NCI-H82 treated with DMSO at 0.1 percent for 48 hours (cell line): Measurements from ENCODE around the gene STXBP6.
"Not testable (repeated sequence)": the region's sequence is repeated elsewhere in the genome, so short reads cannot be mapped to it uniquely, and the experiment has no call there.

ENCODE experiments used
- DNase-seq: peaks from one replicate; lab custom pipeline; 2025; ENCODE audit not compliant: unreplicated experiment; lab: John Stamatoyannopoulos, UW

The STXBP6 gene

GRCh38 chr14:24990050-24990449 is 59.9 kb downstream of the STXBP6 start:
- DNase-seq: no peak

- DNase-seq: no peak
Measured at GRCh38 chr14:24988760-24989159, 61.2 kb downstream of the STXBP6 start.

DNA sequence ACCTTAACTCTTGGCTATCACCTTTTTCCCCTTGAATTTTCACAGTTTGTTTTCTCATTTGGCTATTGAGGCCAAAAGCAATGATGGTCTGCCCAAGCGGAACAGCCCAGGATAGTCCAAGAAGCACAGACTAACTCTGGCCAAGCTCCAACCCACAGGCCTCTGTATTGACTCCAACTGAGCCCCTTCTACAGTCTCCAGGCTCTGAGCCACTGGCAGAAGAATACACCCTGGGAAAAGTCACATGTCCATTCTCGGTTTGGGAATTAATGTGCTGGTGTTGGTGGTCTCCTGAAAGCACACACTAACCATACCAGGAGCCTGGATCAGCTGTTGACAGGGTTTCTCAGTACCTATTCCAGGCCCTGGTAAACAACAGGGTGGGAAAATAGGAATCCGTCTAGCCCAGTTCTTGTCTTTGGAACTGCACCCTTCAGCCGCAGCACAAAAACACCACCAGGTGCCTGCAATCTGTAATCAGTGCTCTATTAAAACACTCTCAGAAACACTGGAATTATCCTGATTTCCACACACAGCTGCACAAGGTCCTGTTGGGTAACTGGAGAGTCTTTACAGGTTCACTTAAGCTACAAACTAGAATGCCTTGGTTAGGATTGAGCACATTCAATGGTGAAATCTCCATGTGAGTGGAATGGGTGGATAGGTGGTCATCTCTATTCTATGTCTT is 63.6 kb downstream of the STXBP6 start:
- DNase-seq: no peak

GRCh38 chr14:24984846-24985589 is 64.9 kb downstream of the STXBP6 start:
- DNase-seq: no peak

- DNase-seq: no peak
Measured at GRCh38 chr14:24982472-24983155, 67.3 kb downstream of the STXBP6 start.

- DNase-seq: no peak
Measured at GRCh38 chr14:24979725-24980239, 70.2 kb downstream of the STXBP6 start.

DNA sequence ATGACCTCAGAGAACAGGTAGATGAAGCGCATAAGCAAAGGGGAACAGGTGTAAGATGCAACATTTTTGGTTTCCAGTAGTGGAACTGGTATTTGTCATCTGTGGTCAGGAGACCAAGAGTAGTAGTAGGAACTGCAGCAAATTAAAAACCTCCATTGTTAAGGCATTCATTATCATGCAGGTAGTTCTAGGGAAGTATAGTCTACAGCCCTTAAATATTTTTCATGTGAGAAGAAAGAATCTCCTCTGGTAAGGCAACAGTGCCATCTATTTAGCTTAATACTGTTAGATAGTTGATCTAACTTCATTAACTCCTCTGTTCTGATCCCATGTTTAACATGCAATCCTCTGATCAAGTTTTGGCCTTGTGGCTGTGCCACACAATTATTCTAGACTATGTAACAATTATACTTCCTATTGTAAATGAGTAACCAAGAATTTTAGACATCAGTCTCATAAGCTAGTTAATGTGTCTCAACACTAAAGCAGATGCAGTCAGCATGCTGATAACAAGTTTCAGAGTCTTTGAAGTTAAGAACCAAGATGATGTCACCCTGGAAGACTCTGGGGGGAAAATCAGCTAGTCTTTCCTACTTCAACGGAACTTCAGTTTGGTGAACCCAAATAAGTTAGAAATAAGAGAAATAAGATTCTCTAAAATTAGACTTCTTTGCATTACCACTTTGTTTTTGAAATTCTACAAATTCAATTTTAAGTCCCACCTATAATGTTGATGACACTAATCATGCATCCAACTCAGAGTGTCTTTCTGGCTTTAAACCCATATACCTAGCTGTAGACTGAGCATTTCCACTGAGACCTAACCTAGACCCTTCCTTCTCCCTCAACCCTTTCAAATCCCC is 70.9 kb downstream of the STXBP6 start:
- DNase-seq: no peak

- DNase-seq: no peak
Measured at GRCh38 chr14:24976602-24977001, 73.3 kb downstream of the STXBP6 start.

GRCh38 chr14:24975393-24975792 is 74.6 kb downstream of the STXBP6 start:
- DNase-seq: no peak

DNA sequence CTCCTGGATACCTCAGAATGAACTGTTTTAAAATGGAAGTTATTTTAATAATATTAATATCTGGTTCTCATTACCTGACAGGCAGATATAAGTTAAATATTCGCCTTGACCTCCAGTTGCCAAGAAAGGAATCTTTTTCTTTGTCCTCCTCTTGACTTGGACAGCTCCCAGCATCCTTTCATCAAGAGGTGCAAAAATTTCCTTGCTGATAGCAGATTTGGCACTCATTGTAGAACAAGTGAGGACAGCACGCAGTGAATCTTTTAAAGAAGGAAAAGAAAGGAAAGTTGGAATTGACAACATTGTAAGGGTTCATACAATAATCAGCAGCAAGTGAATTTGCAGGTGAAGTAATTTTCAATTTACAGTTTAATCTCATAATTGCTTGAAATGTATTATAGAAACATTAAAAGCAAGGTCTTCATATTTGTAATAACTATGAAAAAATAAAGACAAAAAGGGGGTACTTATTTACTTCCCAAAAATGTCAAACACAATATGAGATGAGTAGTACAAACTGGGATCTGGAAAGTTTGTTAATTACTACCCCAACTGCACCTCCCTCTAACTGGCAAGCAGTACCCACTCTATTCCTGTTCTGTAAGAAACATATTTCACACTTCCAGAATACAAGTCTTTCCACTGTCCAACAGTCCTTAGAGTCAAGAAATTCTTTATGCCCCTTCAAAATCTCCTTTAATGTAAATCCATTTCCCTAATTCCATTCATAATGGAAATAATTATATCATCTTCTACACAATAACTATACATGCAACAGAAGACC is 75.2 kb downstream of the STXBP6 start:
- DNase-seq: no peak

- DNase-seq: no peak
Measured at GRCh38 chr14:24972844-24973243, 77.1 kb downstream of the STXBP6 start.

DNA sequence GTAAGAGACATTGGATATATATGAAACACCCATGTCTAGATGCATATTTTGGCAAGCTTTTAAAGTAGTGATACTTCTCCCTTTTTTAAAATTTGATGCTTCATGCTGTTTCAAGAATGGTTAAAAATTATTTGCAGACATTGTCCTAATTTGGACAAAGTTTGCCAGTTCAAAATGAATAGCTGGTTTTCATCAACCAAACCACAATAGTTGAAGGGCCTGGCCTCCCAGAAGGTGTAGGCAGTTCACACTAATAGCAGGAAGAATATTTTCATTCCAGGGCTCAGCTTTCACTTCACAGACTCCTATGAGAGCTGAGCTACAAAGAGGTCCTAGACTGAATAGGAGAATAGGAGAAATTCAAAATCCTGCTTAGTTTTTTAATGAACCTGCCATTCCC is 78.7 kb downstream of the STXBP6 start:
- DNase-seq: no peak

- DNase-seq: no peak
Measured at GRCh38 chr14:24966579-24966964, 83.4 kb downstream of the STXBP6 start.

DNA sequence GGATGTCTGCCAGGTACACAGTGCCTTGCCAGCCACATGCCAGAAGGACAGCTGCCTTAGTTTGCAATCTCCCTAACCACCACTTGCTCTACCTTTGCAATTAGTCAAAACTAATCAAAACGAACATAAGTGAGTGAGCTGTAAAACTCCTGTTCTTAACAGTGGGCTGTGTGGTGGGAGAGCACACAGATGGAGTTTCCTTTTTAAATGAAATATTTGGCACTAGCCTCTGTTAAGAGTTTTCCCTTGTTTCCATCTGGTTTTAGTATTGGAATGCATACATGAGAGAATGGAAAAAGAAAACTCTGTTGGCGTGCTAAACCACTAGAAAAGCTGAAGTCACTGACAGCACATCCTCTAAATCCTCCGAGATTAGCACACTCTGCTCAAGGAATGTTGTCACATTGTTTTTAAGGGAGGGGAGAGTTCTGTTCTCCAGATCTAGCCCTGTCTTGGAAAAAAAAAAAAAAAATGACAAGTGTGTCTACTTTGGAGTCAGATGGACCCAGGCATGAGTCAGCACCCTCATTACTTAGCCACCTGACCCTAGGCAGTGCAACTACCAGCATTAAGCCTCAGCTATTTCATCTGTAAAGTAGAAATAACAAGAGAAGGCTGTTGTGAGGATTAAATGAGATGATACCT is 83.9 kb downstream of the STXBP6 start:
- DNase-seq: no peak

- DNase-seq: no peak
Measured at GRCh38 chr14:24965578-24965933, 84.4 kb downstream of the STXBP6 start.

- DNase-seq: no peak
Measured at GRCh38 chr14:24964591-24964990, 85.4 kb downstream of the STXBP6 start.

GRCh38 chr14:24964048-24964447 is 85.9 kb downstream of the STXBP6 start:
- no peak for DNase-seq

GRCh38 chr14:24962118-24962517 is 87.8 kb downstream of the STXBP6 start:
- DNase-seq: not testable (repeated sequence)

DNA sequence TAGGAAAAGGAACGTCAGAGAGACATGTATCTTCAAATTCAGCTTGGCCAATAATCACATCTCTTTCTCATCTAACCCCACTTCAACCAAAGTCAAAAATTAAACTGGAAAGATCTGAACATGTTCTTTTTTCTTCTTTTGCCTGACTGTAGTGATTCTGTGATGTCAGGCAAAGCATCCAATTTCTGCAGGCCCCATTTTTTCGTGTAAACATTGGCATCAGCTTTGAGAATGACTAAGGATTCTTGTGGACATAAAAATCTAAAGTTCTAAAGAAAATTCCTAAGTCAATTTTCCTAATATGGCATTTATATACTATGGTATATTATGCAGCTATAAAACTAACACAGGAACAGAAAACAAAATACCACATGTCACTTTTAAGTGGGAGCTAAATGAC is 89.1 kb downstream of the STXBP6 start:
- no peak for DNase-seq
